GM12891 (cell line): ENCODE results near the gene VCPKMT.
"Not testable (repeated sequence)": the region's sequence is repeated elsewhere in the genome, so short reads cannot be mapped to it uniquely, and the experiment has no call there.

Experiments used
- DNase-seq: peaks from one replicate; pipeline ENCODE4 v3.0.0; 2011; ENCODE audit warnings: low spot score; ENCODE audit not compliant: insufficient read length
- FAIRE-seq: peaks from 2 replicates; lab custom pipeline; 2011; peaks lifted over from hg19 to GRCh38; lab: Jason Lieb, UNC
- PAX5 ChIP-seq: IDR thresholded peaks from 2 replicates; pipeline ENCODE4 v1.6.1; 2011; ENCODE audit warnings: low read length, moderate library complexity, mild to moderate bottlenecking; ENCODE audit not compliant: insufficient read depth, severe bottlenecking
- POLR2A ChIP-seq: IDR thresholded peaks from 2 replicates; pipeline ENCODE4 v1.6.1; 2011; ENCODE audit warnings: low read depth, low read length, control low read depth
- POLR2AphosphoS5 ChIP-seq: IDR thresholded peaks from 2 replicates; pipeline ENCODE4 v1.6.1; 2011; ENCODE audit warnings: low read depth, low read length, control low read depth
- POU2F2 ChIP-seq: IDR thresholded peaks from 2 replicates; pipeline ENCODE4 v1.6.1; 2011; ENCODE audit warnings: low read depth, mild to moderate bottlenecking, control low read depth, low read length, moderate library complexity
- SPI1 ChIP-seq: IDR thresholded peaks from 2 replicates; pipeline ENCODE4 v1.6.1; 2011; ENCODE audit warnings: low read depth, low read length, control low read depth
- TAF1 ChIP-seq: IDR thresholded peaks from 2 replicates; pipeline ENCODE4 v1.6.1; 2011; ENCODE audit warnings: low read depth, low read length, control low read depth

The VCPKMT gene

DNA sequence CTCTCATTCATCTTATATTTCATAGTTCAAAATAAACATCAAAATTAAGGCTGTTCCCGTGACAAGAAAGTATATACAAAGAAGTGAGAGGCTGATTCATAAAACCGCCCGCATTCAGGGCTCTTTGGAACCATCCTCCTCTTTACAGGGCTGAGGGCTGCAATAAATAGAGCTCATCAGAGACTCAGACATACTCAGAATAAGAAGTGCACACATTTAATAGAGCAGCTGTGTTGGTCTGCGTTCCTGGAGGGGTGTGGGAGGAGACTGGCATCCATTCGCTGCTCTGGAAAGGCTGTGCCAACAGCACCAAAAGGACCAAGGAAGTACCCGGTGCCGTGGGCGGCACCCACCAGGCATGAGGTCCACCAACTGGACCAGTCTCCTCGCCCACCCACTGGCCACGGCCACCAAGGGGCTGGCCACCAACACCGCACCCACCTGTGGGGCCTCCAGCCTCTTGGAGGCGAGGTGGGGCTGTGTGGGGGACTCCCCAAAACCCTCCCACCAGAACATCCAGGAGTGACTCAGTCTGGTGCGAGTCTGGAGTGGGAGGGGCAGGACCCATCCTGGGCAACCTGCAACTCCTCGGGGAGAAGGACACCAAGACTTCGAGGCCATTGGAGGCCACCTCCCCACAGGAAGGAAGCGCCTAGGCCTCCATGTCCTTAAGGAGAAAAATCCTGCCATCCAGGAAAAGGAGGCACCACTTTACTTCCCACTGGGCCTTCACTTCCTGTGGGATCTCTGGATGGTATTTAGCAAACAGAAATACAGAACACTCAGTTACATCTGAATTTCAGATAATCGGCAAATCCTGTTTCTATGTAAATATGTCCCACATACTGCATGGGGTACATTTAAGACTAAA lies 32.7 kb downstream of the VCPKMT start:
- FAIRE-seq = no peak
- peak; percentile 17; the same call in 1 of the 2 replicates for TF ChIP-seq POU2F2
- no peak for TF ChIP-seq SPI1
- no peak for DNase-seq

DNA sequence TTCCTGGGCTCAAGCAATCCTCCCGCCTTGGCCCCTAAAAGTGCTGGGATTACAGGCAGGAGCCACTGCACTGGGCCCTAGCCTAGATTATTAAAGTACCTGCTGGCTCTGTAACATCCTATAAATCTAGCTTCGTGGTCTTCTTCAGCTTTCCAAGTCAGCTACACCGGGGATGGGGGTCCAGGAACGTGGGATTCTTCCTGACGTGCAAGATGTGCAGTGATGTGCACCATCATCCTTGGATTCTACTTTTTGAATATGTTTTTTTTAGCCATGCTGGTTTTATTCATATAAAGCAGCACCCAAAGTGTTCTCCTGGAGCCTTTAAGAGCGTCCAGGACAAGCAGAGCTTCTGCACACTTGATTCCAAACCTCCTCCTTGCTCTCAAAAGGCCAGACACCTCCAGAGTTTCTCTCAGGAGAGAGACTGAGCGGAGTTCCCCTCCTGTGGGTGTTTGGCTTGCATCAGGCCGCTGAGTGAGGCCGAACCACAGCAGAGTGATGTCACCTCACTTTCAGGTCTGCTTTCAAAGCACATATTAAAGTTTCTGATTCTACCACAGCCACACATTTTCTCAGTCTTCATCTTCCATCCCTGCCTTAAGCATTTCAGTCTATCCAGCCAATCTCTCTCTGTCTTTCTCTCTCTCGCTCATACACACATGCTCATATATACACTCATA lies 33.4 kb downstream of the VCPKMT start:
- DNase-seq (peak; percentile 57), FAIRE-seq (peak; percentile 95)
- TF ChIP-seq SPI1 = peak; percentile 85
- peak; percentile 24; the same call in 1 of the 2 replicates for TF ChIP-seq POLR2A
- TF ChIP-seq PAX5 = peak; percentile 17
- TF ChIP-seq POU2F2 = peak; percentile 74
- TF ChIP-seq TAF1 = peak; percentile 73
- peak; percentile 51; the same call in 1 of the 2 replicates for TF ChIP-seq POLR2AphosphoS5

DNA sequence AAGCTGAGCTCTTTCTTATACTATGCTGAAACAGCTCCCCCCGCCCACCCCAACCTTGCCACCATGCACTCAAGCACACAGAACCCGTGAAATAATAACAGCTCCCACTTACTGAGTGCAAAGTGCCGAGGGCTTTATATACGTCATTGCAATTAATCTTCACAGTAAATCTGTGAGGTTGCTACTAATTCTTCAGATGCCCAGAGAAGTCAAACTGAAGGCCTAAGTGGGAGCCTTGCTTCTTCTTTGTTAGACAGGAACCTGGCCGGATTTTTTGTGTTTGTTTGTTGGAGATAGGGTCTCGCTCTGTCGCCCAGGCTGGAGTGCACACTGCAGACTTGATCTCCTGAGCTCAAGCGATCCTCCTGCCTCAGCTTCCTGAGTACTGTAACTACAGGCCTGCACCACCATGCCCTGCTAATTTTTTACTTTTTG lies 34.0 kb downstream of the VCPKMT start:
- no peak for TF ChIP-seq SPI1
- no peak for TF ChIP-seq PAX5
- TF ChIP-seq POLR2A = no peak
- no peak for TF ChIP-seq POU2F2
- no peak for TF ChIP-seq POLR2AphosphoS5
- TF ChIP-seq TAF1 = no peak
- FAIRE-seq (peak; percentile 69), DNase-seq (no peak)

DNA sequence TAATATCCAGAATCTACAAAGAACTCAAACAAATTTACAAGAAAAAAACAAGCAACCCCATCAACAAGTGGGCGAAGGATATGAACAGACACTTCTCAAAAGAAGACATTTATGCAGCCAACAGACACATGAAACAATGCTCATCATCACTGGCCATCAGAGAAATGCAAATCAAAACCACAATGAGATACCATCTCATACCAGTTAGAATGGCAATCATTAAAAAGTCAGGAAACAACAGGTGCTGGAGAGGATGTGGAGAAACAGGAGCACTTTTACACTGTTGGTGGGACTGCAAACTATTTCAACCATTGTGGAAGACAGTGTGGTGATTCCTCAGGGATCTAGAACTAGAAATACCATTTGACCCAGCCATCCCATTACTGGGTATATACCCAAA lies 37.3 kb downstream of the VCPKMT start:
- DNase-seq, FAIRE-seq: not testable (repeated sequence)

DNA sequence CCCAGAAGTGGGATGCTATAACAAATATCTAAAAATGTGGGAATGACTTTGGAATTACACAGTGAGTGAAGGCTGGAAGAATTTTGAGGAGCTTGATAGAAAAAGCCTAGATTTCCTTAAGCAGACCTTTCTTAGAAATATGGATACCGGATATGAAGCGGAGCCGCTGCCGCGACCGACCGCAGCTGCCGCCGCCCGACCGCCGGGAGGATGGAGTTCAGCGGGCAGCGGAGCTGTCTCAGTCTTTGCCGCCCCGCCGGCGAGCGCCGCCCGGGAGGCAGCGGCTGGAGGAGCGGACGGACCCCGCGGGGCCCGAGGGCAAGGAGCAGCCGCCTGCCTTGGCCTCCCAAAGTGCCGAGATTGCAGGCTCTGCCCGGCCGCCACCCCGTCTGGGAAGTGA lies 42.7 kb downstream of the VCPKMT start:
- not testable (repeated sequence) for DNase-seq, FAIRE-seq

DNA sequence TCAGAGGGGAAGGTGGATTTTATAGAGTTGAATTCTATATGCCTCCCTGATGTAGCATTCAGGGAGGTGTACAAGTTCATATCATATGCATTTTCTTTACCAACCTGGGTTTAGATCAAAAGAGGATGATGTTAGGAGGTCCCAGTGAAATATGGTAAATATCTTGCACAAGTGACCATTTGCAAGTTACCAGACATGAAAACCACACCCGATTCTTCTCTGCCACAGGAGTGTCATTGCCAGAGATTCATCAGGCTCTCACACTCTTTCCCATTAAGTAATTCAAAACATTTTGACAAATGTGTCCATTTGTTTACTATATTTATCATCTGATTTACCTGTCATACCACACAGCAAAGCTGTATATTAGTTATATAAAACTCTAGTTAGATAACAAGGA lies 44.0 kb downstream of the VCPKMT start:
- FAIRE-seq = no peak
- no peak for TF ChIP-seq POU2F2
- TF ChIP-seq PAX5 = no peak
- no peak for TF ChIP-seq TAF1
- no peak for TF ChIP-seq POLR2A
- TF ChIP-seq SPI1 = no peak
- TF ChIP-seq POLR2AphosphoS5 = no peak
- DNase-seq = no peak

DNA sequence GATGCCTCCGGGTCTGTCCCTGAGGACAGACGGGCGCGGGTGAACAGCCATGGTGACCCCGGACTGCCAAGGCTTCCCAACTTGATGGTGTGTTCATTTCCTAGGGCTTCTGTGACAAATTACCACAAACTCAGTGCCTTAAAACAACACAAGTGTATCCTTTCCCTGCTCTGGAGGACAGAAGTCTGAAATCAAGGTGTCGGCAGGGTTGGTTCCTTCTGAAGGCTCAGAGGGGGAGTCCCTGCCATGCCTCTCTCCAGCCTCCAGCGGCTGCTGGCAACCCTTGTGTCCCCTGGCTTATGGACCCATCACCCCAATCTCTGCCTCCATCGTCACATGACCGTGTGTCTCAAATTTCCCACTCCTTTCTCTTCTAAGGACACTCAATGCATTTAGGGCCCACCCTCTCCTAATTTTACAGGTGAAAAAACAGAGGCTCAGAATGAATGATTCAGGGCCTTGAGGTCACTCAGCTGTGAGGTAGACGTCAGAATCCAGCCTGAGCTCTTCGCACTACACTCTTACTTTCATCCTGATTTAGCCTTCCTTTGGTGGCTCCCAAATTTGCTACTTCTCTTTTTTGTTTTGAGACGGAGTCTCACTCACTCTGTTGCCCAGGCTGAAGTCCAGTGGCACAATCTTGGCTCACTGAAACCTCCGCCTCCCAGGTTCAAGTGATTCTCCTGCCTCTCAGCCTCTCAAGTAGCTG lies 45.4 kb downstream of the VCPKMT start:
- no peak for DNase-seq
- TF ChIP-seq POLR2A (no peak), TAF1 (no peak), SPI1 (no peak), PAX5 (no peak), POU2F2 (no peak), POLR2AphosphoS5 (no peak)

DNA sequence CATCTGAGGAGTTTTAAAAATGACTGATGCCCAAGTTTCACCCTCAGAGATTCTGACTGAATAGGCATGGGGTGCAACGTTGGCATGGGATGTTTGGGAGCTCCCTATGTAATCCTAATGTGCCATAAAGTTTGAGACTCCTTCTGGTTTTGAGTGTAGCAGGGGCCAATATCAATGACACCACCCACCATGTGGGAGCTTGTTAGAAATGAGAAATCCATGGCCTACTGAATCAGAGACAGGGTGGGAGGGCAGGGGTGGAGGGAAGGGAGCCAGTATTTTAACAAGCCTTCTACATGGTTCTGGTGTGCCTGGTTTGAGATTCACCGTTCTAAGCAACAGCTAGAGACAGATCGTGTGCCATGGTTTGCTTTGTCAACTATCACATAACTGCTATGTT lies 46.1 kb downstream of the VCPKMT start:
- DNase-seq (no peak), FAIRE-seq (no peak)
- TF ChIP-seq POLR2AphosphoS5 (no peak), POU2F2 (no peak), POLR2A (no peak), TAF1 (no peak), SPI1 (no peak), PAX5 (no peak)

More for the DNA sequence above, 45.4 kb downstream of the VCPKMT start:
- no peak for FAIRE-seq

DNA sequence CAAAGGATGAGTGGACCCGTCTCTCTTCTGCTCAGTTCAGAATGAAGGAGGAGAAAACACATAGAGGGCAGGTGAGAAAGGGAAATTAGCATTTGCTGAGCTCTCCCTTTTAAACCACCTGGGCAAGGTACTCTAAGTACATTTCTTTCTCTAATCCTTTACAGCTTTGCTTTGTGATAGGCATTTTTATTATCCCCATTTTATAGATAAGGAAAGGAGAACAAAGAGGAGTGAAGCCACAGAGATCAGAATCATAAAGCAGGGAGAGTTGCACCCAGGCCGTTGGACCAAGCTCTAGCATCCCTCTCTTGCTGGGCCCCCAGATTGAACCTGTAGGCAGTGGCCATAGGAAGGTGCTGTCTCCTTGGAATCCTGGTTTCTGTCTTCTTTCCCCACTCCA lies 47.0 kb downstream of the VCPKMT start:
- FAIRE-seq = no peak
- no peak for TF ChIP-seq PAX5
- TF ChIP-seq TAF1 = no peak
- TF ChIP-seq POLR2A = no peak
- TF ChIP-seq SPI1 = no peak
- TF ChIP-seq POU2F2 = no peak
- TF ChIP-seq POLR2AphosphoS5 = no peak
- no peak for DNase-seq

DNA sequence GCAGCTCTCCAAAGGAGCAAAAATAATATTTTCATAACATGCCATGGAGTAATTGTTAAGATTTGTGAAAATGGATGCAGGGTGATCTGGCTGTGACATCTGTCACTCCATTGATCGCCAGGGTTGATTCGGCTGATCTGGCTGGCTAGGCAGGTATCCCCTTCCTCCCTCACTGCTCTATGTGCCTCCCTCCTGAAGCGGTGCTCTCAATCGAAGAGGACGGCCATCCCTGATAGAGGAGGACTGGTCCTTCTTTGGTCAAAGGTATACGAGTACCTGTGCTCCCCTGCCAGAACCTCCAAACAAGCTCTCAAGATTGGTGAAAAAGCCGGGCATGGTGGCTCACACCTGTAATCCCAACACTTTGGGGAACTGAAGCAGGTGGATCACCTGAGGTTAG lies 47.9 kb downstream of the VCPKMT start:
- TF ChIP-seq POU2F2 (no peak), POLR2A (no peak), POLR2AphosphoS5 (no peak), SPI1 (no peak), TAF1 (no peak), PAX5 (no peak)
- FAIRE-seq = no peak
- DNase-seq = no peak
